Central memory CD8-positive, alpha-beta T cell (primary cell): ENCODE results near the gene PRLR.

Experiments
- ATAC-seq: fragments of 150-1000 bp; cut with Tn5 transposase; replicated peaks from 2 replicates; pipeline ENCODE4 v1.10.0; 2022; ENCODE audit warnings: mild to moderate bottlenecking, moderate FRiP score, moderate number of reproducible peaks; ENCODE audit not compliant: poor library complexity, severe bottlenecking; ENCODE audit errors: extremely low read depth
- DNase-seq, 2 donors: peaks; one replicate each; pipeline ENCODE4 v3.0.0; 2021; ENCODE audit warnings: low spot score in 2 of 2
- H3K27ac Mint-ChIP-seq: one replicate; pipeline ENCODE4 v1.8.0; 2022; ENCODE audit warnings: low read depth, mild to moderate bottlenecking, moderate library complexity, mixed read lengths
- H3K27me3 Mint-ChIP-seq: one replicate; pipeline ENCODE4 v1.8.0; 2022; ENCODE audit warnings: mixed read lengths
- H3K36me3 Mint-ChIP-seq: one replicate; pipeline ENCODE4 v1.8.0; 2022; ENCODE audit warnings: mild to moderate bottlenecking, moderate library complexity, mixed read lengths; ENCODE audit not compliant: insufficient read depth
- H3K4me1 Mint-ChIP-seq: one replicate; pipeline ENCODE4 v1.8.0; 2022; ENCODE audit warnings: mixed read lengths
- H3K4me3 Mint-ChIP-seq: one replicate; pipeline ENCODE4 v1.8.0; 2022; ENCODE audit warnings: mild to moderate bottlenecking, moderate library complexity, mixed read lengths
- H3K9me3 Mint-ChIP-seq: one replicate; pipeline ENCODE4 v1.8.0; 2022; ENCODE audit warnings: mixed read lengths

PRLR gene

GRCh38 chr5:35061211-35061770 lies 169.0 kb downstream of the PRLR start:
- H3K4me3 Mint-ChIP-seq: no peak overlapping the region
- no peak for DNase-seq
- H3K27ac Mint-ChIP-seq: no peak overlapping the region
- H3K27me3 Mint-ChIP-seq: peaks cover 15% of the 10 kb centered on the region
- H3K4me1 Mint-ChIP-seq: no peaks in the 10 kb centered on the region
- no peaks in the 10 kb centered on the region for H3K9me3 Mint-ChIP-seq
- ATAC-seq: no peak
- H3K36me3 Mint-ChIP-seq: no peaks in the 10 kb centered on the region

- no peaks in the 10 kb centered on the region for H3K36me3 Mint-ChIP-seq
- H3K27me3 Mint-ChIP-seq: peaks cover 7% of the 10 kb centered on the region
These were observed 170.1 kb downstream of the PRLR start for GRCh38 chr5:35060236-35060635.

GRCh38 chr5:35059251-35059650 lies 171.0 kb downstream of the PRLR start:
- H3K4me3 Mint-ChIP-seq: no peak overlapping the region
- DNase-seq (no peak), ATAC-seq (no peak)
- H3K9me3 Mint-ChIP-seq: no peaks in the 10 kb centered on the region
- no peaks in the 10 kb centered on the region for H3K36me3 Mint-ChIP-seq
- H3K27ac Mint-ChIP-seq: no peak overlapping the region
- peaks cover 9% of the 10 kb centered on the region for H3K27me3 Mint-ChIP-seq
- no peaks in the 10 kb centered on the region for H3K4me1 Mint-ChIP-seq

More at GRCh38 chr5:35060236-35060635, 170.1 kb downstream of the PRLR start:
- Mint-ChIP-seq H3K4me1 (no peaks in the 10 kb centered on the region), H3K4me3 (no peak overlapping the region), H3K27ac (no peak overlapping the region), H3K9me3 (no peaks in the 10 kb centered on the region)
- DNase-seq (no peak), ATAC-seq (no peak)

- H3K27me3 Mint-ChIP-seq: peaks cover 18% of the 10 kb centered on the region
- H3K9me3 Mint-ChIP-seq: no peaks in the 10 kb centered on the region
- H3K4me1 Mint-ChIP-seq: no peaks in the 10 kb centered on the region
- ATAC-seq (no peak), DNase-seq (no peak)
- no peaks in the 10 kb centered on the region for H3K36me3 Mint-ChIP-seq
- no peak overlapping the region for H3K27ac Mint-ChIP-seq
- H3K4me3 Mint-ChIP-seq: no peak overlapping the region
These were observed 171.9 kb downstream of the PRLR start for GRCh38 chr5:35058374-35058788.

GRCh38 chr5:35056686-35057085 lies 173.6 kb downstream of the PRLR start:
- no peak overlapping the region for H3K4me3 Mint-ChIP-seq
- no peaks in the 10 kb centered on the region for H3K4me1 Mint-ChIP-seq
- H3K36me3 Mint-ChIP-seq: no peaks in the 10 kb centered on the region
- ATAC-seq (no peak), DNase-seq (no peak)
- peaks cover 28% of the 10 kb centered on the region for H3K27me3 Mint-ChIP-seq
- H3K9me3 Mint-ChIP-seq: no peaks in the 10 kb centered on the region
- H3K27ac Mint-ChIP-seq: no peak overlapping the region

GRCh38 chr5:35052838-35053237 lies 177.4 kb downstream of the PRLR start:
- H3K4me1 Mint-ChIP-seq: no peaks in the 10 kb centered on the region
- DNase-seq (no peak), ATAC-seq (no peak)
- no peaks in the 10 kb centered on the region for H3K9me3 Mint-ChIP-seq
- H3K27me3 Mint-ChIP-seq: peaks cover 57% of the 10 kb centered on the region
- no peak overlapping the region for H3K27ac Mint-ChIP-seq
- no peaks in the 10 kb centered on the region for H3K36me3 Mint-ChIP-seq
- no peak overlapping the region for H3K4me3 Mint-ChIP-seq

GRCh38 chr5:35050541-35051126 lies 179.7 kb downstream of the PRLR start:
- Mint-ChIP-seq H3K27me3 (peaks cover 75% of the 10 kb centered on the region), H3K9me3 (no peaks in the 10 kb centered on the region), H3K4me3 (no peak overlapping the region), H3K36me3 (peaks cover 2% of the 10 kb centered on the region), H3K4me1 (no peaks in the 10 kb centered on the region), H3K27ac (no peak overlapping the region)
- DNase-seq (no peak), ATAC-seq (no peak)

- ATAC-seq (no peak), DNase-seq (no peak)
- Mint-ChIP-seq H3K4me1 (no peaks in the 10 kb centered on the region), H3K36me3 (peaks cover 2% of the 10 kb centered on the region), H3K4me3 (no peak overlapping the region), H3K27ac (no peak overlapping the region), H3K9me3 (no peaks in the 10 kb centered on the region), H3K27me3 (peaks cover 65% of the 10 kb centered on the region)
These were observed 181.4 kb downstream of the PRLR start for GRCh38 chr5:35048910-35049309.

- Mint-ChIP-seq H3K9me3 (no peaks in the 10 kb centered on the region), H3K27me3 (peaks cover 55% of the 10 kb centered on the region), H3K36me3 (peaks cover 2% of the 10 kb centered on the region), H3K4me3 (no peak within 1 kb of the TSS), H3K4me1 (no peaks in the 10 kb centered on the region), H3K27ac (no peak within 1 kb of the TSS)
- no peak for DNase-seq
- no peak for ATAC-seq
These were observed 182.4 kb downstream of the PRLR start, which contains the start of gene AGXT2 for GRCh38 chr5:35047785-35048404. TSS of gene AGXT2 (minus strand) at chr5:35047949. CDS start at chr5:35047892, 57 bp downstream.

GRCh38 chr5:35046774-35047173 lies 183.5 kb downstream of the PRLR start:
- peaks cover 59% of the 10 kb centered on the region for H3K27me3 Mint-ChIP-seq
- H3K36me3 Mint-ChIP-seq: peaks cover 2% of the 10 kb centered on the region
- no peak overlapping the region for H3K27ac Mint-ChIP-seq
- DNase-seq (no peak), ATAC-seq (no peak)
- no peak overlapping the region for H3K4me3 Mint-ChIP-seq
- no peaks in the 10 kb centered on the region for H3K4me1 Mint-ChIP-seq
- H3K9me3 Mint-ChIP-seq: no peaks in the 10 kb centered on the region

- Mint-ChIP-seq H3K9me3 (no peaks in the 10 kb centered on the region), H3K4me1 (no peaks in the 10 kb centered on the region), H3K27me3 (peaks cover 54% of the 10 kb centered on the region), H3K4me3 (no peak overlapping the region), H3K36me3 (peaks cover 2% of the 10 kb centered on the region), H3K27ac (no peak overlapping the region)
- no peak for ATAC-seq
- DNase-seq: no peak
These were observed 185.0 kb downstream of the PRLR start for GRCh38 chr5:35045280-35045679.

- ATAC-seq (no peak), DNase-seq (no peak)
- no peak overlapping the region for H3K27ac Mint-ChIP-seq
- peaks cover 2% of the 10 kb centered on the region for H3K36me3 Mint-ChIP-seq
- no peak overlapping the region for H3K4me3 Mint-ChIP-seq
- no peaks in the 10 kb centered on the region for H3K4me1 Mint-ChIP-seq
- peaks cover 52% of the 10 kb centered on the region for H3K27me3 Mint-ChIP-seq
- H3K9me3 Mint-ChIP-seq: no peaks in the 10 kb centered on the region
These were observed 185.6 kb downstream of the PRLR start for GRCh38 chr5:35044649-35045048.

GRCh38 chr5:35042781-35043180 lies 187.5 kb downstream of the PRLR start:
- no peak overlapping the region for H3K4me3 Mint-ChIP-seq
- H3K27me3 Mint-ChIP-seq: peaks cover 56% of the 10 kb centered on the region
- no peak for ATAC-seq
- peaks cover 2% of the 10 kb centered on the region for H3K36me3 Mint-ChIP-seq
- no peak overlapping the region for H3K27ac Mint-ChIP-seq
- DNase-seq: no peak
- H3K4me1 Mint-ChIP-seq: no peaks in the 10 kb centered on the region
- no peaks in the 10 kb centered on the region for H3K9me3 Mint-ChIP-seq
